ENCODE data around the gene BCL2L13. TPM values are rescaled to one million over a fixed set of nuclear protein-coding genes. Genes with fewer than 3 reads are reported as not detected.

Gene BCL2L13, protein sequence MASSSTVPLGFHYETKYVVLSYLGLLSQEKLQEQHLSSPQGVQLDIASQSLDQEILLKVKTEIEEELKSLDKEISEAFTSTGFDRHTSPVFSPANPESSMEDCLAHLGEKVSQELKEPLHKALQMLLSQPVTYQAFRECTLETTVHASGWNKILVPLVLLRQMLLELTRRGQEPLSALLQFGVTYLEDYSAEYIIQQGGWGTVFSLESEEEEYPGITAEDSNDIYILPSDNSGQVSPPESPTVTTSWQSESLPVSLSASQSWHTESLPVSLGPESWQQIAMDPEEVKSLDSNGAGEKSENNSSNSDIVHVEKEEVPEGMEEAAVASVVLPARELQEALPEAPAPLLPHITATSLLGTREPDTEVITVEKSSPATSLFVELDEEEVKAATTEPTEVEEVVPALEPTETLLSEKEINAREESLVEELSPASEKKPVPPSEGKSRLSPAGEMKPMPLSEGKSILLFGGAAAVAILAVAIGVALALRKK
- total RNA-seq, result 10 to 100 TPM; 35.3 to 38.0 TPM

- Mint-ChIP-seq H3K27ac (peak within 1 kb of the TSS; percentile 94), H3K4me3 (peak within 1 kb of the TSS; percentile 87), H3K9me3 (no peaks in the 10 kb centered on the region), H3K27me3 (no peaks in the 10 kb centered on the region), H3K36me3 (peaks cover 24% of the 10 kb centered on the region), H3K4me1 (peaks cover 17% of the 10 kb centered on the region)
- DNase-seq, result peak; percentile 91
Measured at GRCh38 chr22:17638432-17639246, at the start of gene BCL2L13. Gene BCL2L13, plus strand, starts transcription at chr22:17638757. Its CDS starts 16,955 bp downstream, at chr22:17655712.

- no peaks in the 10 kb centered on the region for H3K9me3 Mint-ChIP-seq
- H3K4me1 Mint-ChIP-seq, result no peaks in the 10 kb centered on the region
- H3K27me3 Mint-ChIP-seq, result no peaks in the 10 kb centered on the region
- H3K27ac Mint-ChIP-seq, result no peak overlapping the region
- peaks cover 5% of the 10 kb centered on the region for H3K36me3 Mint-ChIP-seq
- DNase-seq, result no peak
- no peak overlapping the region for H3K4me3 Mint-ChIP-seq
Measured at GRCh38 chr22:17589810-17590375, 48.7 kb upstream of the BCL2L13 start.

DNA sequence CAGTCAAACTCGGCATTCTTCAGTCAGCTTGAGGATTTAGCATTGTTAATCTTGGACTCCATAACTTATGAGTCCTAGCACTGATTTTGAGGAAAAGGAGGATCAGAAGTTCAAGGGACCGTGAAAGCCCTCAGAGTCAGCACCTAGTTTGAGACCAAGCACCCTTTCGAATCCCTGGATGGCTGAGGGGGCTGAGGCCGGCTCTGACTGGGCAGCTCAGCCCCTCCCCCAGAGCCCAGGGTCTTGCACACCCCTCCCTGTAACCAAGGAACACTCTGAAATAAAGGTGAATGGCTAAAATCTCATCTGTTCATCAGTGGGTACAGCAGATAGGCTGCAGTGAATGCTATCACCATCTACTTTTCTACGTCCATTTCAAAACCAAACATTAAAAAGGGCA lies 48.0 kb upstream of the BCL2L13 start:
- Mint-ChIP-seq H3K27ac (no peak overlapping the region), H3K36me3 (peaks cover 5% of the 10 kb centered on the region), H3K27me3 (no peaks in the 10 kb centered on the region), H3K9me3 (no peaks in the 10 kb centered on the region), H3K4me3 (no peak overlapping the region), H3K4me1 (no peaks in the 10 kb centered on the region)
- DNase-seq, result no peak

- no peaks in the 10 kb centered on the region for H3K27me3 Mint-ChIP-seq
- no peak for DNase-seq
- H3K36me3 Mint-ChIP-seq, result peaks cover 14% of the 10 kb centered on the region
- H3K27ac Mint-ChIP-seq, result no peak overlapping the region
- no peaks in the 10 kb centered on the region for H3K4me1 Mint-ChIP-seq
- H3K4me3 Mint-ChIP-seq, result no peak overlapping the region
- no peaks in the 10 kb centered on the region for H3K9me3 Mint-ChIP-seq
Measured at GRCh38 chr22:17592201-17592600, 46.4 kb upstream of the BCL2L13 start.

GRCh38 chr22:17596226-17596625 lies 42.3 kb upstream of the BCL2L13 start:
- H3K36me3 Mint-ChIP-seq, result peaks cover 26% of the 10 kb centered on the region
- H3K27ac Mint-ChIP-seq, result no peak overlapping the region
- no peaks in the 10 kb centered on the region for H3K27me3 Mint-ChIP-seq
- DNase-seq, result no peak
- H3K9me3 Mint-ChIP-seq, result no peaks in the 10 kb centered on the region
- H3K4me3 Mint-ChIP-seq, result no peak overlapping the region
- H3K4me1 Mint-ChIP-seq, result no peaks in the 10 kb centered on the region

- Mint-ChIP-seq H3K27ac (peak overlapping the region; percentile 11), H3K9me3 (no peaks in the 10 kb centered on the region), H3K36me3 (peaks cover 26% of the 10 kb centered on the region), H3K4me3 (no peak overlapping the region), H3K4me1 (no peaks in the 10 kb centered on the region), H3K27me3 (no peaks in the 10 kb centered on the region)
- no peak for DNase-seq
Measured at GRCh38 chr22:17597217-17597616, 41.3 kb upstream of the BCL2L13 start.

GRCh38 chr22:17598318-17598717 lies 40.2 kb upstream of the BCL2L13 start:
- no peaks in the 10 kb centered on the region for H3K4me1 Mint-ChIP-seq
- DNase-seq, result no peak
- no peak overlapping the region for H3K4me3 Mint-ChIP-seq
- no peak overlapping the region for H3K27ac Mint-ChIP-seq
- no peaks in the 10 kb centered on the region for H3K9me3 Mint-ChIP-seq
- H3K27me3 Mint-ChIP-seq, result no peaks in the 10 kb centered on the region
- peaks cover 26% of the 10 kb centered on the region for H3K36me3 Mint-ChIP-seq

DNA sequence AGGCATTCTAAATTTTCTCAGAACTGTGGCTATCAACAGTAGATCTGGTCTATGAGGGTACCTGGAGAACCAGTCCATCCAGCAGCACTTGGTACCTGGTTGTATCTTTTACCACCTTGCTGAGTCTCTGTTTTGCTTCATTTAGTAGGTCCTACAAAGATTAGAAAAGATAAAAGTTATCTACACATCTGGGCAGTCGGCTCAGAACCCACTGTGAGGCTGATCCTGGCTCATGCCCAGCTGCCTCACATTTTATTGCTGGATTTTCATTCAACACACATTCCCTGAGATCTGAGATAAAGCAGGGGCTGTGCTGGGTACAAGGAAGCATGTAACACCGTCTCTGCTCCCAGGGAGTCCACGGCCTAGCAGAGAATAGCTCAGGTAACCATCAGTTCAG lies 37.5 kb upstream of the BCL2L13 start:
- H3K36me3 Mint-ChIP-seq, result peaks cover 21% of the 10 kb centered on the region
- no peaks in the 10 kb centered on the region for H3K27me3 Mint-ChIP-seq
- DNase-seq, result no peak
- H3K9me3 Mint-ChIP-seq, result no peaks in the 10 kb centered on the region
- no peak overlapping the region for H3K4me3 Mint-ChIP-seq
- peak overlapping the region; percentile 18 for H3K27ac Mint-ChIP-seq
- no peaks in the 10 kb centered on the region for H3K4me1 Mint-ChIP-seq

GRCh38 chr22:17603668-17604067 lies 34.9 kb upstream of the BCL2L13 start:
- no peaks in the 10 kb centered on the region for H3K4me1 Mint-ChIP-seq
- no peaks in the 10 kb centered on the region for H3K9me3 Mint-ChIP-seq
- H3K27ac Mint-ChIP-seq, result no peak overlapping the region
- no peak for DNase-seq
- H3K4me3 Mint-ChIP-seq, result no peak overlapping the region
- no peaks in the 10 kb centered on the region for H3K27me3 Mint-ChIP-seq
- peaks cover 3% of the 10 kb centered on the region for H3K36me3 Mint-ChIP-seq

DNA sequence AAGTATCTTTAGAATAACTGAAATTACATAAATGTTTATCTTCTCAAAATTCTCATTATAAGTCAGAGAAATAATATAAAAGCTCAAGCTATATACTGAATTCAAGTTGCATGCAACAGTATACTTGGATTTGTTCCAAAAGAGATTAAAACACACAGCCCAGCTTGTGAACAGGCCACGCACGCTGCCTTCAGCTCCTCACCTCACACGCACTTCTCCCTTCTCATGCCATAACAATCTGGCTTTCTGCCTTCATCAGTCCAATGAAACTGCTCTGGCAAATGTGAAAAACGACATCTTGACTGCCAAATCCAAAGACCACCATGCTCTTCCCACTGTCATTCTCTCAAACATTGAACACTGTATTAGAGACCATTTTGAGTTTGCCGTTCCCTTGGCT lies 32.1 kb upstream of the BCL2L13 start:
- H3K36me3 Mint-ChIP-seq, result peaks cover 3% of the 10 kb centered on the region
- H3K4me1 Mint-ChIP-seq, result peaks cover 1% of the 10 kb centered on the region
- no peaks in the 10 kb centered on the region for H3K9me3 Mint-ChIP-seq
- no peak overlapping the region for H3K27ac Mint-ChIP-seq
- no peak for DNase-seq
- no peaks in the 10 kb centered on the region for H3K27me3 Mint-ChIP-seq
- H3K4me3 Mint-ChIP-seq, result no peak overlapping the region

GRCh38 chr22:17607891-17608521 lies 30.6 kb upstream of the BCL2L13 start:
- Mint-ChIP-seq H3K27ac (no peak overlapping the region), H3K4me1 (peaks cover 4% of the 10 kb centered on the region), H3K4me3 (no peak overlapping the region)

DNA sequence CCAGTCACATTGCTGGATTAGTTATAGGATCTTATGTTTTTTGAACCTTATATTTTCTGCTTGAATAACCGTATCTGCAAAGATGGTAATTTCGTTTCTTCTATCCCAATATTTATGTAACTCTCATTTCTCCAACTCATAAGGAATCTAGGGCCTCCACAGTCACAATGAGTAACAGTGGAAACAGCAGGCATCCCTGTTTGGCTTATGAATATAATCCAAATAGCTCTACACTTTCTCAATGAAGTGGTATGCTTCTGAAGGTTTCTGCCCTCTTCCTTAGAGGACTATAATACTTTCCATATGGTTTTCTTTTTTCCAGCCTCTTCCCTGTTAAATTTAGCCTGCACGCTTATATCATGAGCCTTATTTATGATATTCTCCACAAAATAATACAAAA lies 26.5 kb upstream of the BCL2L13 start:
- Mint-ChIP-seq H3K27ac (no peak overlapping the region), H3K4me1 (peaks cover 6% of the 10 kb centered on the region), H3K27me3 (no peaks in the 10 kb centered on the region), H3K4me3 (no peak overlapping the region), H3K36me3 (peaks cover 7% of the 10 kb centered on the region), H3K9me3 (no peaks in the 10 kb centered on the region)
- DNase-seq, result no peak

More at GRCh38 chr22:17607891-17608521, 30.6 kb upstream of the BCL2L13 start:
- H3K9me3 Mint-ChIP-seq, result no peaks in the 10 kb centered on the region
- no peak for DNase-seq
- H3K27me3 Mint-ChIP-seq, result no peaks in the 10 kb centered on the region
- H3K36me3 Mint-ChIP-seq, result peaks cover 6% of the 10 kb centered on the region

DNA sequence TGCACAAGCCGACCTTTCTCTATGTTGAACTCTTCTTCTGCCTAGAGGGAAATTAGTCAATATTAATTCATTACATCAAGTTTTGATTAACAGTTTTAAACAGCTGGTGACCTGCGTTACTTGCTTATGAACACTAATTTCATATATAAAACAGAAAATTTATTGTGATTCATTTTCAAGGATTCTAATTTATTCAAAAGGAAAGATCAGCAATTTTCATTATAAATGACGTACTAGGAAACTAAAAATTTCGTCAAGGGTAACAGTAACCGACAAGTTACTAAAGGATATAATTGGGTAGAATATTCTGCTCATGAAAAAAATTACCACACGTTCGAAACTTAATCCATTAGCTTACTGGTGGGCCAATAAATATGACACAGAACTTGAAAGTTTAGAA lies 25.3 kb upstream of the BCL2L13 start:
- no peaks in the 10 kb centered on the region for H3K27me3 Mint-ChIP-seq
- H3K4me3 Mint-ChIP-seq, result no peak overlapping the region
- H3K36me3 Mint-ChIP-seq, result peaks cover 11% of the 10 kb centered on the region
- H3K27ac Mint-ChIP-seq, result no peak overlapping the region
- H3K9me3 Mint-ChIP-seq, result no peaks in the 10 kb centered on the region
- DNase-seq, result no peak
- peaks cover 6% of the 10 kb centered on the region for H3K4me1 Mint-ChIP-seq

DNA sequence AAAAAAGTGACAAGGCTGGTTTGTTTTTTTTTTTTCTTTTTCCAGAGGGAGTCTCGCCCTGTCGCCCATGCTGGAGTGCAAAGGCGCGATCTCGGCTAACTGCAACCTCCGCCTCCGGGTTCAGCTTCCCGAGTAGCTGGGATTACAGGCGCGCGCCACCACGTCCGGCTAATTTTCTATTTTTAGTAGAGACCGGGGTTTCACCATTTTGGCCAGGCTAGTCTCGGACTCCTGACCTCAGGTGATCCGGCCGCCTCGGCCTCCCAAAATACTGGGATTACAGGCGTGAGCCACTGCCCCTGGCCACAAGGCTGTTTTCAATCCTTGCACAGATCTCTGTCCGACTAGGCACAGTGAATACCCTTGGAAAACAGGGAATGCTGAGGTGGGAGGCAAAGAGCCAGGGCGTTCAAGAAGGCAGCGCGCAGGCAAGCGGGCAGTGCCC lies 10.6 kb upstream of the BCL2L13 start:
- Mint-ChIP-seq H3K27ac (peak overlapping the region; percentile 96), H3K9me3 (no peaks in the 10 kb centered on the region), H3K4me3 (peak overlapping the region; percentile 98), H3K4me1 (peaks cover 17% of the 10 kb centered on the region), H3K36me3 (peaks cover 3% of the 10 kb centered on the region), H3K27me3 (no peaks in the 10 kb centered on the region)
- DNase-seq, result no peak

Data from activated naive CD8-positive, alpha-beta T cell treated with anti-CD3 and anti-CD28 coated beads for 36 hours (primary cell).